ENCODE results near the gene PFKP. TPM values are rescaled to one million over a fixed set of nuclear protein-coding genes. Genes with fewer than 3 reads are reported as not detected.

The PFKP gene
- total RNA-seq, 4 donors from 2014 or later, result 56.6 to 154 (median 115) TPM

GRCh38 chr10:3095373-3096139 is 28.2 kb downstream of the PFKP start:
- Histone ChIP-seq H3K27ac (peak overlapping the region; percentile 22 to 66 (median 61)), H3K9me3 (no peaks in the 10 kb centered on the region), H3K4me1 (peaks cover 13 to 36% of the 10 kb centered on the region in 2 donors), H3K36me3 (no peaks in the 10 kb centered on the region), H3K4me3 (replicated peaks in 1 of 3) (no peak overlapping the region), H3K27me3 (no peaks in the 10 kb centered on the region)
- TF ChIP-seq CTCF (IDR thresholded peaks at IDR 0.05) (no peak), POLR2A (IDR thresholded peaks at IDR 0.05) (no peak)
- WGBS, 2 donors, result 62 to 75% methylated on average over 17 of the region's 17 CpGs
- no peak for DNase-seq
- intact Hi-C loops (cut with DNase I), result no loop called here

GRCh38 chr10:3096149-3096548 is 28.8 kb downstream of the PFKP start:
- peaks cover 8 to 30% of the 10 kb centered on the region in 2 donors for H3K4me1 ChIP-seq
- 83 to 84% methylated on average over 15 to 16 of the region's 16 CpGs for WGBS, 2 donors
- H3K4me3 ChIP-seq (replicated peaks in 1 of 3), result no peak overlapping the region
- H3K36me3 ChIP-seq, result no peaks in the 10 kb centered on the region
- intact Hi-C loops (cut with DNase I), result no loop called here
- DNase-seq, result no peak
- TF ChIP-seq POLR2A (IDR thresholded peaks at IDR 0.05) (no peak), CTCF (IDR thresholded peaks at IDR 0.05) (no peak)
- no peaks in the 10 kb centered on the region for H3K27me3 ChIP-seq
- H3K9me3 ChIP-seq, result no peaks in the 10 kb centered on the region
- peak overlapping the region in 2 of 3 donors; percentile 61 to 66 for H3K27ac ChIP-seq

- H3K4me3 ChIP-seq (replicated peaks in 1 of 3), result no peak overlapping the region
- WGBS, 2 donors, result 92% methylated on average over 9 of the region's 9 CpGs
- no peaks in the 10 kb centered on the region for H3K27me3 ChIP-seq
- H3K9me3 ChIP-seq, result no peaks in the 10 kb centered on the region
- no peak for TF ChIP-seq POLR2A (IDR thresholded peaks at IDR 0.05)
- TF ChIP-seq CTCF (IDR thresholded peaks at IDR 0.05), result no peak
- H3K36me3 ChIP-seq, result no peaks in the 10 kb centered on the region
- intact Hi-C loops (cut with DNase I), result no loop called here
- peaks cover 4 to 21% of the 10 kb centered on the region in 2 donors for H3K4me1 ChIP-seq
- no peak for DNase-seq
- no peak overlapping the region for H3K27ac ChIP-seq
Observed at GRCh38 chr10:3097160-3097559, 29.8 kb downstream of the PFKP start.

GRCh38 chr10:3098689-3099088 is 31.3 kb downstream of the PFKP start:
- 84 to 91% methylated on average over 11 of the region's 11 CpGs for WGBS, 2 donors
- H3K9me3 ChIP-seq, result no peaks in the 10 kb centered on the region
- intact Hi-C loops (cut with DNase I), result no loop called here
- no peak for TF ChIP-seq CTCF (IDR thresholded peaks at IDR 0.05)
- no peak for TF ChIP-seq POLR2A (IDR thresholded peaks at IDR 0.05)
- no peak overlapping the region for H3K27ac ChIP-seq
- no peak for DNase-seq
- H3K27me3 ChIP-seq, result no peaks in the 10 kb centered on the region
- no peaks in the 10 kb centered on the region for H3K36me3 ChIP-seq
- peaks cover 15 to 28% of the 10 kb centered on the region in 2 donors for H3K4me1 ChIP-seq
- H3K4me3 ChIP-seq (replicated peaks in 1 of 3), result no peak overlapping the region

GRCh38 chr10:3099291-3100092 is 32.1 kb downstream of the PFKP start:
- Histone ChIP-seq H3K4me1 (peaks cover 14 to 29% of the 10 kb centered on the region in 2 donors), H3K27ac (no peak overlapping the region)
- DNase-seq, result no peak

More at GRCh38 chr10:3099291-3100092, 32.1 kb downstream of the PFKP start:
- Histone ChIP-seq H3K9me3 (no peaks in the 10 kb centered on the region), H3K36me3 (no peaks in the 10 kb centered on the region), H3K27me3 (no peaks in the 10 kb centered on the region), H3K4me3 (replicated peaks in 1 of 3) (no peak overlapping the region)
- TF ChIP-seq POLR2A (IDR thresholded peaks at IDR 0.05) (no peak), CTCF (IDR thresholded peaks at IDR 0.05) (no peak)
- WGBS, 2 donors, result 89 to 90% methylated on average over 21 to 22 of the region's 22 CpGs
- intact Hi-C loops (cut with DNase I), result no loop called here
